ENCODE data around the gene PMEPA1. TPM values are rescaled to one million over a fixed set of nuclear protein-coding genes. Genes with fewer than 3 reads are reported as not detected.

PMEPA1 gene
- total and polyA plus RNA-seq, 2 experiments from 2014 or later, result 7.3 to 15.4 TPM

DNA sequence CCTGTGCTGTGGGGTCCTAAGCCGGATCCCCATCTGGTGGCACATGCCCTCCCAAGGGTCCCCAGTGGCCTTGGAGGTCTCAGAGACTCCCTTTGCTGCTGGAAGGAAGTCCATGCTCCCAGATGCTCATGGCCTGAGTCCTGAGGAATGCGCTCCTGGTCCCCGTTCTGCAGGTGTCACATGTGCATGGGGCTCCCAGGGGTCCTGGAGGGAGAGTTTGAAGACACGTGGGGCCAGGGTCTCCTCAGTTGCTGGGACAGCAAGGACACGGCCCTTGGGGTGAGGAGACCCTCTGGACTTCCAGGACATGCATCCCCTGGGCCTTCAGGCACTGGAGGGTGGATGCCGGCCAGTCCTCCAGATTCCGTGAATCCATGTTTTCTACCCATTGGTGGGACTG lies 101.3 kb downstream of the PMEPA1 start (continued):
- TF ChIP-seq, protein P1, sequence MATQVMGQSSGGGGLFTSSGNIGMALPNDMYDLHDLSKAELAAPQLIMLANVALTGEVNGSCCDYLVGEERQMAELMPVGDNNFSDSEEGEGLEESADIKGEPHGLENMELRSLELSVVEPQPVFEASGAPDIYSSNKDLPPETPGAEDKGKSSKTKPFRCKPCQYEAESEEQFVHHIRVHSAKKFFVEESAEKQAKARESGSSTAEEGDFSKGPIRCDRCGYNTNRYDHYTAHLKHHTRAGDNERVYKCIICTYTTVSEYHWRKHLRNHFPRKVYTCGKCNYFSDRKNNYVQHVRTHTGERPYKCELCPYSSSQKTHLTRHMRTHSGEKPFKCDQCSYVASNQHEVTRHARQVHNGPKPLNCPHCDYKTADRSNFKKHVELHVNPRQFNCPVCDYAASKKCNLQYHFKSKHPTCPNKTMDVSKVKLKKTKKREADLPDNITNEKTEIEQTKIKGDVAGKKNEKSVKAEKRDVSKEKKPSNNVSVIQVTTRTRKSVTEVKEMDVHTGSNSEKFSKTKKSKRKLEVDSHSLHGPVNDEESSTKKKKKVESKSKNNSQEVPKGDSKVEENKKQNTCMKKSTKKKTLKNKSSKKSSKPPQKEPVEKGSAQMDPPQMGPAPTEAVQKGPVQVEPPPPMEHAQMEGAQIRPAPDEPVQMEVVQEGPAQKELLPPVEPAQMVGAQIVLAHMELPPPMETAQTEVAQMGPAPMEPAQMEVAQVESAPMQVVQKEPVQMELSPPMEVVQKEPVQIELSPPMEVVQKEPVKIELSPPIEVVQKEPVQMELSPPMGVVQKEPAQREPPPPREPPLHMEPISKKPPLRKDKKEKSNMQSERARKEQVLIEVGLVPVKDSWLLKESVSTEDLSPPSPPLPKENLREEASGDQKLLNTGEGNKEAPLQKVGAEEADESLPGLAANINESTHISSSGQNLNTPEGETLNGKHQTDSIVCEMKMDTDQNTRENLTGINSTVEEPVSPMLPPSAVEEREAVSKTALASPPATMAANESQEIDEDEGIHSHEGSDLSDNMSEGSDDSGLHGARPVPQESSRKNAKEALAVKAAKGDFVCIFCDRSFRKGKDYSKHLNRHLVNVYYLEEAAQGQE (IDR thresholded peaks at IDR 0.05; ENCODE audit: unreplicated experiment), result no peak
- TF ChIP-seq, protein P2, sequence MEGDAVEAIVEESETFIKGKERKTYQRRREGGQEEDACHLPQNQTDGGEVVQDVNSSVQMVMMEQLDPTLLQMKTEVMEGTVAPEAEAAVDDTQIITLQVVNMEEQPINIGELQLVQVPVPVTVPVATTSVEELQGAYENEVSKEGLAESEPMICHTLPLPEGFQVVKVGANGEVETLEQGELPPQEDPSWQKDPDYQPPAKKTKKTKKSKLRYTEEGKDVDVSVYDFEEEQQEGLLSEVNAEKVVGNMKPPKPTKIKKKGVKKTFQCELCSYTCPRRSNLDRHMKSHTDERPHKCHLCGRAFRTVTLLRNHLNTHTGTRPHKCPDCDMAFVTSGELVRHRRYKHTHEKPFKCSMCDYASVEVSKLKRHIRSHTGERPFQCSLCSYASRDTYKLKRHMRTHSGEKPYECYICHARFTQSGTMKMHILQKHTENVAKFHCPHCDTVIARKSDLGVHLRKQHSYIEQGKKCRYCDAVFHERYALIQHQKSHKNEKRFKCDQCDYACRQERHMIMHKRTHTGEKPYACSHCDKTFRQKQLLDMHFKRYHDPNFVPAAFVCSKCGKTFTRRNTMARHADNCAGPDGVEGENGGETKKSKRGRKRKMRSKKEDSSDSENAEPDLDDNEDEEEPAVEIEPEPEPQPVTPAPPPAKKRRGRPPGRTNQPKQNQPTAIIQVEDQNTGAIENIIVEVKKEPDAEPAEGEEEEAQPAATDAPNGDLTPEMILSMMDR (conservative IDR thresholded peaks at IDR 0.05; ENCODE audit: low read depth in 2 of 2), result no peak
- TF ChIP-seq, protein P3, sequence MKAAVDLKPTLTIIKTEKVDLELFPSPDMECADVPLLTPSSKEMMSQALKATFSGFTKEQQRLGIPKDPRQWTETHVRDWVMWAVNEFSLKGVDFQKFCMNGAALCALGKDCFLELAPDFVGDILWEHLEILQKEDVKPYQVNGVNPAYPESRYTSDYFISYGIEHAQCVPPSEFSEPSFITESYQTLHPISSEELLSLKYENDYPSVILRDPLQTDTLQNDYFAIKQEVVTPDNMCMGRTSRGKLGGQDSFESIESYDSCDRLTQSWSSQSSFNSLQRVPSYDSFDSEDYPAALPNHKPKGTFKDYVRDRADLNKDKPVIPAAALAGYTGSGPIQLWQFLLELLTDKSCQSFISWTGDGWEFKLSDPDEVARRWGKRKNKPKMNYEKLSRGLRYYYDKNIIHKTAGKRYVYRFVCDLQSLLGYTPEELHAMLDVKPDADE (IDR thresholded peaks at IDR 0.05), result no peak
- TF ChIP-seq CREB1 (CRISPR knock-in tag; IDR thresholded peaks at IDR 0.05; ENCODE audit: low read depth) (no peak), EZH2 (IDR thresholded peaks at IDR 0.05; ENCODE audit: low read depth, unreplicated experiment) (no peak), NANOG (IDR thresholded peaks at IDR 0.05; ENCODE audit: borderline replicate concordance) (no peak), EZH2phosphoT487 (IDR thresholded peaks at IDR 0.05; ENCODE audit: unreplicated experiment) (no peak), STAT1 (IDR thresholded peaks at IDR 0.05; ENCODE audit: unreplicated experiment) (no peak)

DNA sequence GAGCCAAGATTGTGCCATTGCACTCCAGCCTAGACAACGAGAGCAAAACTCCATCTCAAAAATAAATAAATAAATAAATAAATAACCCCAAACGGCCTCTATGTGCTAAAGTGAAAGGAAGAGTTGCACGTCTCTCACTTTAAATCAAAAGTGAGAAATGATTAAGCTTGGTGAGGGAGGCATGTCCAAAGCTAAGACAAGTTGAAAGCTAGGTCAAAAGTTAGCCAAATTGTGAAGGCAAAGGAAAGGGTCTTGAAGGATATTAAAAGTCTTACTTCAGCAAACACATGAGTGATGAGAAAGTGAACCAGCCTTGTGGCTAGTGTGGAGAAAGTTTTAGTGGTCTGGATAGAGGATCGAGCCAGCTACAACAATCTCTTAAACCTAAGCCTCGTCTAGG lies 103.9 kb downstream of the PMEPA1 start:
- Histone ChIP-seq H3K9me2 (ENCODE audit: insufficient read depth) (no peaks in the 10 kb centered on the region), H4K20me1 (replicated peaks; ENCODE audit: insufficient read depth) (no peaks in the 10 kb centered on the region), H3K27ac (ENCODE audit: low read depth) (no peak overlapping the region), H3K4me3 (no peak overlapping the region), H3K36me3 (ENCODE audit: insufficient read depth) (no peaks in the 10 kb centered on the region), H3K79me2 (replicated peaks; ENCODE audit: insufficient read depth) (no peaks in the 10 kb centered on the region), H3K27me3 (ENCODE audit: insufficient read depth) (no peaks in the 10 kb centered on the region), H3K4me2 (no peak overlapping the region), H3F3A (replicated peaks; ENCODE audit: low read depth) (no peaks in the 10 kb centered on the region), H2AFZ (no peak overlapping the region), H3K4me1 (ENCODE audit: insufficient read depth) (no peaks in the 10 kb centered on the region)
- Mint-ChIP-seq H3K4me1 (no peaks in the 10 kb centered on the region; the same call in 2 of the 3 replicates), H3K9me3 (peaks cover 3% of the 10 kb centered on the region; the same call in 1 of the 3 replicates), H3K4me3 (no peak overlapping the region), H3K36me3 (ENCODE audit: low read depth) (no peaks in the 10 kb centered on the region), H3K27me3 (ENCODE audit: insufficient read depth, low read depth, poor library complexity) (peaks cover 13% of the 10 kb centered on the region), H3K27ac (no peak overlapping the region)
- DNase-seq (ENCODE audit: low spot score) (no peak), ATAC-seq (no peak)
- TF ChIP-seq ZNF114 (CRISPR knock-in tag; IDR thresholded peaks at IDR 0.05) (no peak), CREB1 (CRISPR knock-in tag; IDR thresholded peaks at IDR 0.05; ENCODE audit: low read depth) (no peak), NANOG (IDR thresholded peaks at IDR 0.05; ENCODE audit: borderline replicate concordance) (no peak), JUNB (IDR thresholded peaks at IDR 0.05; ENCODE audit: unreplicated experiment) (no peak), STAT1 (IDR thresholded peaks at IDR 0.05; ENCODE audit: unreplicated experiment) (no peak)
- TF ChIP-seq, protein P2 (conservative IDR thresholded peaks at IDR 0.05; ENCODE audit: low read depth in 2 of 2), result no peak

All from GM23338 (cell line).